SK-N-SH (cell line): ENCODE data around the gene ZNF865. TPM values are rescaled to one million over a fixed set of nuclear protein-coding genes. Genes with fewer than 3 reads are reported as not detected.
A peak's percentile ranks its signal among the peaks of the same experiment; 100 is the strongest.

Source experiments
- CTCF ChIA-PET: fragments of 300-600, 350-600 bp; formaldehyde crosslinking; extraction: SDS; loops from one replicate; lab custom pipeline; 2021; lab: Yijun Ruan, JAX
- POLR2A ChIA-PET: fragments of 350-600 bp; sonication (Branson Sonifier 250); formaldehyde crosslinking; extraction: SDS; loops from one replicate; lab custom pipeline; 2020; ENCODE audit warnings: antibody characterized with exemption, inconsistent platforms; lab: Yijun Ruan, JAX
- DNase-seq: peaks from one replicate; pipeline ENCODE4 v3.0.0; 2012
- H2AFZ ChIP-seq: fragments of 200-600 bp; sonication (generic); 2 replicates; pipeline ENCODE4 v1.8.1; 2016; ENCODE audit warnings: antibody characterized with exemption, mild to moderate bottlenecking, low read depth
- H3F3A ChIP-seq: fragments of 200-600 bp; sonication (generic); replicated peaks from 2 replicates; pipeline ENCODE3; 2016; ENCODE audit warnings: antibody characterized with exemption, mild to moderate bottlenecking; ENCODE audit not compliant: insufficient read depth
- H3K27ac ChIP-seq, 2 experiments: fragments of 200-500 bp in 1 of 2; fragments of 200-600 bp in 1 of 2; sonication (Bioruptor generic) in 1 of 2; sonication (generic), shearing (Covaris generic) in 1 of 2; 2 replicates each; pipeline versions ENCODE4 v1.5.1 to v1.6.1; 2014 to 2016; ENCODE audit warnings: low read depth in 2 of 2, inconsistent platforms in 1 of 2, low read length in 1 of 2, mild to moderate bottlenecking in 1 of 2, mixed read lengths in 1 of 2
- H3K27me3 ChIP-seq: fragments of 200-600 bp; sonication (generic), shearing (Covaris generic); 2 replicates; pipeline ENCODE4 v1.6.1; 2016; ENCODE audit warnings: mixed run types; ENCODE audit not compliant: insufficient read depth
- H3K36me3 ChIP-seq, 2 experiments: fragments of 200-500 bp in 1 of 2; fragments of 200-600 bp in 1 of 2; sonication (Bioruptor generic) in 1 of 2; sonication (generic) in 1 of 2; replicated peaks in 1 of 2; 2 replicates each; pipeline versions ENCODE3 to v1.5.1; 2014 to 2016; ENCODE audit warnings: low read length in 1 of 2, mild to moderate bottlenecking in 1 of 2; ENCODE audit not compliant: insufficient read depth in 2 of 2, control insufficient read depth in 1 of 2
- H3K4me1 ChIP-seq, 2 experiments: fragments of 200-500 bp in 1 of 2; fragments of 200-600 bp in 1 of 2; sonication (Bioruptor generic) in 1 of 2; sonication (generic), shearing (Covaris generic) in 1 of 2; 2 replicates each; pipeline versions ENCODE4 v1.5.1 to v1.6.1; 2014 to 2016; ENCODE audit warnings: low read depth in 1 of 2, low read length in 1 of 2, mixed run types in 1 of 2; ENCODE audit not compliant: insufficient read depth in 2 of 2, control insufficient read depth in 1 of 2
- H3K4me2 ChIP-seq: fragments of 200-600 bp; sonication (generic), shearing (Covaris generic); 2 replicates; pipeline ENCODE4 v1.6.1; 2017; ENCODE audit warnings: mixed run types
- H3K4me3 ChIP-seq, 2 experiments: fragments of 200-500 bp in 1 of 2; fragments of 200-600 bp in 1 of 2; sonication (Bioruptor generic) in 1 of 2; sonication (generic), shearing (Covaris generic) in 1 of 2; 2 replicates each; pipeline versions ENCODE4 v1.5.1 to v1.8.1; 2014 to 2016; ENCODE audit warnings: low read depth in 2 of 2, inconsistent platforms in 1 of 2, low read length in 1 of 2, mild to moderate bottlenecking in 1 of 2, mixed read lengths in 1 of 2, moderate library complexity in 1 of 2
- H3K79me2 ChIP-seq: fragments of 200-600 bp; sonication (generic); 2 replicates; pipeline ENCODE4 v1.8.1; 2017; ENCODE audit warnings: mild to moderate bottlenecking; ENCODE audit not compliant: insufficient read depth
- H3K9ac ChIP-seq: fragments of 200-600 bp; sonication (generic); 2 replicates; pipeline ENCODE4 v1.6.1; 2017; ENCODE audit warnings: mixed run types
- H3K9me2 ChIP-seq: fragments of 200-600 bp; sonication (generic); 2 replicates; pipeline ENCODE4 v1.6.1; 2017; ENCODE audit warnings: mixed run types
- H3K9me3 ChIP-seq: fragments of 200-600 bp; sonication (generic); 2 replicates; pipeline ENCODE4 v1.6.1; 2017; ENCODE audit warnings: mixed run types, mild to moderate bottlenecking, moderate library complexity
- H4K20me1 ChIP-seq: fragments of 200-600 bp; sonication (generic); 2 replicates; pipeline ENCODE4 v1.6.1; 2017; ENCODE audit warnings: mild to moderate bottlenecking, mixed run types; ENCODE audit not compliant: insufficient read depth
- CHD2 ChIP-seq: fragments of 150-350 bp; IDR thresholded peaks from 2 replicates; pipeline ENCODE4 v1.6.1; 2018; ENCODE audit warnings: low read length; ENCODE audit not compliant: partially characterized antibody
- ELF1 ChIP-seq: IDR thresholded peaks from 2 replicates; pipeline ENCODE4 v1.4.0; 2012
- FOXJ3 ChIP-seq: sonication (generic); formaldehyde crosslinking; IDR thresholded peaks from 2 replicates; pipeline ENCODE4 v1.5.1; 2020; ENCODE audit warnings: mild to moderate bottlenecking, missing genetic modification reagents
- FOXM1 ChIP-seq: IDR thresholded peaks from 2 replicates; pipeline ENCODE4 v1.4.0; 2012; ENCODE audit warnings: low read depth, mild to moderate bottlenecking
- JUND ChIP-seq: IDR thresholded peaks from 2 replicates; pipeline ENCODE4 v1.4.0; 2012
- MEF2A ChIP-seq: IDR thresholded peaks from 2 replicates; pipeline ENCODE4 v1.4.0; 2012; ENCODE audit warnings: low read depth, borderline replicate concordance
- NRF1 ChIP-seq: IDR thresholded peaks from 2 replicates; pipeline ENCODE4 v1.6.1; 2012; ENCODE audit warnings: low read depth, mild to moderate bottlenecking, low read length
- POLR2AphosphoS5 ChIP-seq: IDR thresholded peaks from 2 replicates; pipeline ENCODE4 v1.6.1; 2012; ENCODE audit warnings: low read depth, low read length
- REST ChIP-seq: IDR thresholded peaks from 2 replicates; pipeline ENCODE4 v1.6.1; 2012; ENCODE audit warnings: mild to moderate bottlenecking, low read depth, low read length, moderate library complexity
- WGBS: methylation state at CpG from one replicate; pipeline ENCODE4 v1.1.6; 2017; ENCODE audit warnings: low lambda C conversion rate; 5-methylcytosine and 5-hydroxymethylcytosine counted together
- polyA plus RNA-seq, 3 experiments: library from polyadenylated mRNA; depleted of rRNA; stranded (reverse); fragments of >200 nt; gene quantifications; 2 replicates each; pipeline ENCODE4 v1.2.3, GENCODE V29; 2012

Gene ZNF865
- polyA plus RNA-seq, 1 of the 3 experiments (the other 2 are of a cell fraction): 5.0 TPM

- TF ChIP-seq REST (peak; percentile 47; the same call in 1 of the 2 replicates), MEF2A (no peak)
Observed at GRCh38 chr19:55624109-55625003, 18.9 kb downstream of the ZNF865 start, which contains the start of gene ZNF784 (continued).

- Histone ChIP-seq H3K79me2 (peaks cover 11% of the 10 kb centered on the region; the same call in 1 of the 2 replicates), H3K9me3 (no peaks in the 10 kb centered on the region), H3K27me3 (no peaks in the 10 kb centered on the region), H3K9ac (peak overlapping the region; percentile 84), H3K4me1 (peaks cover 0 to 2% of the 10 kb centered on the region in 2 experiments; a peak in 1 of 4 replicates), H3K4me2 (peak overlapping the region; percentile 86), H3F3A (peaks cover 2% of the 10 kb centered on the region), H2AFZ (peak overlapping the region; percentile 90), H3K27ac (peak overlapping the region in 1 of 2 experiments; percentile 87; a peak in 2 of 4 replicates), H4K20me1 (no peaks in the 10 kb centered on the region), H3K9me2 (no peaks in the 10 kb centered on the region), H3K4me3 (peak overlapping the region; percentile 52 to 74), H3K36me3 (peaks cover 0 to 3% of the 10 kb centered on the region in 2 experiments)
- ChIA-PET CTCF (interaction anchor here (1.0 to 4.7 kb wide), 9 partner anchors 9 to 484 kb away, joined by 3 to 30 read pairs (median 5); partner anchors contain the start of gene ZNF865), POLR2A (interaction anchor here (0.6 to 1.6 kb wide), 9 partner anchors 12 to 371 kb away, joined by 3 to 7 read pairs (median 4); partner anchors contain the start of genes FIZ1, ZNF524 and ZNF628)
- peak; percentile 4 for DNase-seq
- WGBS: 38% methylated on average over 11 of the region's 11 CpGs
- no peak for TF ChIP-seq FOXJ3 (CRISPR knock-in tag)
- no peak for TF ChIP-seq POLR2AphosphoS5
- TF ChIP-seq JUND: no peak
- no peak for TF ChIP-seq FOXM1
- TF ChIP-seq CHD2: no peak
Observed at GRCh38 chr19:55625004-55625326, 19.5 kb downstream of the ZNF865 start.

- Histone ChIP-seq H3K36me3 (no peaks in the 10 kb centered on the region), H3K9ac (no peak overlapping the region), H3F3A (no peaks in the 10 kb centered on the region), H3K79me2 (peaks cover 11% of the 10 kb centered on the region; the same call in 1 of the 2 replicates), H3K4me3 (no peak overlapping the region), H2AFZ (no peak overlapping the region), H3K4me1 (peaks cover 0 to 2% of the 10 kb centered on the region in 2 experiments; a peak in 1 of 4 replicates), H3K4me2 (no peak overlapping the region), H3K27ac (no peak overlapping the region), H3K27me3 (no peaks in the 10 kb centered on the region), H4K20me1 (no peaks in the 10 kb centered on the region), H3K9me3 (no peaks in the 10 kb centered on the region), H3K9me2 (no peaks in the 10 kb centered on the region)
- CTCF ChIA-PET: interaction anchor here (1.0 to 4.7 kb wide), 6 partner anchors 13 to 467 kb away, joined by 3 to 30 read pairs (median 7); partner anchors contain the start of genes U2AF2, ZNF580 and ZNF865
- POLR2A ChIA-PET: no interaction called here
- 95% methylated on average over 11 of the region's 11 CpGs for WGBS
- no peak for DNase-seq
- TF ChIP-seq ELF1 (no peak), NRF1 (no peak)
Observed at GRCh38 chr19:55626350-55626749, 20.9 kb downstream of the ZNF865 start.
